Measurements from ENCODE around the gene METTL1.

METTL1 gene

DNA sequence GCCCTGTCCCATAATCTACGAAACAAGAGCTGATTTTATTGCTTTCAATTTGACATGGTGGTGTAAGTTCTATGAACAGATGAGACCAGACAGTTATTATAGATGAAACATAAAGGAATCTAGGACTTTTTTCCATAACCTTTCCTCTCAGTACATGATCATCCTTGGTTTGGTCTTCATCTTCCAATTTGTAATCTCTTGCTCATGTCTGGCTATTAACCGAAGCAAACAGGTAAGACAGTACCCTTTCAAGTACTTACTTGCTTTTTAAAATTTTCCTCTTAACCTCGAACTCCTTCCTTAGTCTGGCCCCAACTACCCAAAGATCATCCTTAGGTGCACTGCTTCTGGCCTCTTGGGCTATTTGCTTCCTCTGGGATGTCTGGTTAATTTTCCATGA, 25.9 kb downstream of the METTL1 start:
- no peaks in the 10 kb centered on the region for H3K9me3 ChIP-seq (ENCODE audit: insufficient read depth, low read depth, low read length)
- peak overlapping the region; percentile 88; the same call in 1 of the 2 replicates for H3K4me3 ChIP-seq (ENCODE audit: low read length)
- peaks cover 2% of the 10 kb centered on the region; the same call in 1 of the 2 replicates for H3K4me1 ChIP-seq (ENCODE audit: insufficient read depth, low read length)
- no peak overlapping the region for H3K9ac ChIP-seq (ENCODE audit: low read depth, low read length)
- H3K27me3 ChIP-seq (ENCODE audit: insufficient read depth, low read length): peaks cover 31% of the 10 kb centered on the region
- peaks cover 49% of the 10 kb centered on the region for H3K36me3 ChIP-seq (ENCODE audit: insufficient read depth, low read depth, low read length)
- no peak overlapping the region for H3K27ac ChIP-seq (ENCODE audit: low read length)

GRCh38 chr12:57745485-57745881, 26.4 kb downstream of the METTL1 start:
- no peaks in the 10 kb centered on the region for H3K4me1 ChIP-seq (ENCODE audit: insufficient read depth, low read length)
- H3K4me3 ChIP-seq (ENCODE audit: low read length): peak overlapping the region; percentile 88
- peaks cover 44% of the 10 kb centered on the region for H3K36me3 ChIP-seq (ENCODE audit: insufficient read depth, low read depth, low read length)
- peak overlapping the region; percentile 91 for H3K27ac ChIP-seq (ENCODE audit: low read length)
- no peaks in the 10 kb centered on the region for H3K9me3 ChIP-seq (ENCODE audit: insufficient read depth, low read depth, low read length)
- peaks cover 37% of the 10 kb centered on the region for H3K27me3 ChIP-seq (ENCODE audit: insufficient read depth, low read length)
- peak overlapping the region; percentile 92 for H3K9ac ChIP-seq (ENCODE audit: low read depth, low read length)

- H3K4me3 ChIP-seq (ENCODE audit: low read length): peak within 1 kb of the TSS; percentile 88
- peak within 1 kb of the TSS; percentile 92 for H3K9ac ChIP-seq (ENCODE audit: low read depth, low read length)
- peaks cover 39% of the 10 kb centered on the region for H3K36me3 ChIP-seq (ENCODE audit: insufficient read depth, low read depth, low read length)
- H3K9me3 ChIP-seq (ENCODE audit: insufficient read depth, low read depth, low read length): no peaks in the 10 kb centered on the region
- no peaks in the 10 kb centered on the region for H3K4me1 ChIP-seq (ENCODE audit: insufficient read depth, low read length)
- peaks cover 42% of the 10 kb centered on the region for H3K27me3 ChIP-seq (ENCODE audit: insufficient read depth, low read length)
- H3K27ac ChIP-seq (ENCODE audit: low read length): peak within 1 kb of the TSS; percentile 91
These were observed 27.0 kb downstream of the METTL1 start, which contains the start of gene TSPAN31 for GRCh38 chr12:57744777-57745484. TSS of gene TSPAN31 (plus strand) at chr12:57745039. CDS start at chr12:57745155, 116 bp downstream.

DNA sequence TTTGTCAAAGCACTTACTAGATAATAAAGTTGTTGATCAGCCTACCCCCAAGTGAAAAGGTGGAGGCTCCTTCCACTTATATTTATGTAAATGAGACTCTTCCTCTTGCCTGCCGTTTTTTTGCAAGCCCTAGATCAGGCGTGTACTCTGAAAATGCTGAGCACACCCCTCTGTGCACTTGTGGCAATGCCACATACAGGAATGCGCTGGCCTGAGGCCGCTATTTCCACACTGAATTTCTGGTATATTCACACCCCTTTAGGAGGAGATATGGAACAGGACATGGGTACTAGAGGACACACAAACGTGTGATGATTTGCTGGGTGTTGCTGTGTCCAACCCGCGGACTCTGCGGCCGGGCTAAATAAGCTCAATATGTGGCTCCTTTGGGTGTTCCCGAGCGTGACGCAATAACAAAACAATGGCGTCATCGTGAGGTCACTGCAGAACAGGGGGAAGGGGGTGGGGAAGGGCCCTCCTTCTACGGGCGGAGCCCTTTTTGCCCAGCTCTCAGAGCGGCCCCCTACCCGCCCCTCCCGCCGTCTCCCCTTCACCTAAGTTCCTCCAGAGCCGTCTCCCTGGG, 27.6 kb downstream of the METTL1 start:
- Histone ChIP-seq H3K4me1 (ENCODE audit: insufficient read depth, low read length) (no peaks in the 10 kb centered on the region; the same call in 1 of the 2 replicates), H3K9ac (ENCODE audit: low read depth, low read length) (peak overlapping the region; percentile 92; the same call in 1 of the 2 replicates)

DNA sequence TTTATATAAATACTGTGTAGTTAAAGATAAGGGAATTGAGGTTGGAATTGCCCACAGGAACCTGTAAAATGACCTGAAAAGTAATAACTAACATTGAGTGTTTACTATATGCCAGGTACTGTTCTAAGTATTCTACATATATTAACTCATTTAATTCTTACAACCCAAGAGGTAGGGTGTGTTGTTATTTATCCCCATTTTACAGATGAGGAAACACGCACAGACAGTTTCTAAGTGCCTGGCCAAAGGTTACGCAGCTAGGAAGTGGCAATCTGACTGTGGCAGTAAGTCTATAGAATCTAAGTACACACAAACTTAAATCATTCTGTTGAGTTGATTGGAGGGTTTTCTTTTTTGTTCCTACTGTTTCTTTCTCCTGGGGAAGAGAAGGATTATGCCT, 28.1 kb downstream of the METTL1 start:
- Histone ChIP-seq H3K9me3 (ENCODE audit: insufficient read depth, low read depth, low read length) (no peaks in the 10 kb centered on the region), H3K27ac (ENCODE audit: low read length) (no peak overlapping the region), H3K27me3 (ENCODE audit: insufficient read depth, low read length) (peaks cover 54% of the 10 kb centered on the region), H3K9ac (ENCODE audit: low read depth, low read length) (no peak overlapping the region), H3K4me1 (ENCODE audit: insufficient read depth, low read length) (no peaks in the 10 kb centered on the region; the same call in 1 of the 2 replicates), H3K36me3 (ENCODE audit: insufficient read depth, low read depth, low read length) (peaks cover 27% of the 10 kb centered on the region), H3K4me3 (ENCODE audit: low read length) (no peak overlapping the region)

More for the DNA sequence above, 27.6 kb downstream of the METTL1 start:
- H3K4me3 ChIP-seq (ENCODE audit: low read length): peak overlapping the region; percentile 88
- H3K27ac ChIP-seq (ENCODE audit: low read length): peak overlapping the region; percentile 91
- H3K36me3 ChIP-seq (ENCODE audit: insufficient read depth, low read depth, low read length): peaks cover 32% of the 10 kb centered on the region
- H3K27me3 ChIP-seq (ENCODE audit: insufficient read depth, low read length): peaks cover 49% of the 10 kb centered on the region
- H3K9me3 ChIP-seq (ENCODE audit: insufficient read depth, low read depth, low read length): no peaks in the 10 kb centered on the region

DNA sequence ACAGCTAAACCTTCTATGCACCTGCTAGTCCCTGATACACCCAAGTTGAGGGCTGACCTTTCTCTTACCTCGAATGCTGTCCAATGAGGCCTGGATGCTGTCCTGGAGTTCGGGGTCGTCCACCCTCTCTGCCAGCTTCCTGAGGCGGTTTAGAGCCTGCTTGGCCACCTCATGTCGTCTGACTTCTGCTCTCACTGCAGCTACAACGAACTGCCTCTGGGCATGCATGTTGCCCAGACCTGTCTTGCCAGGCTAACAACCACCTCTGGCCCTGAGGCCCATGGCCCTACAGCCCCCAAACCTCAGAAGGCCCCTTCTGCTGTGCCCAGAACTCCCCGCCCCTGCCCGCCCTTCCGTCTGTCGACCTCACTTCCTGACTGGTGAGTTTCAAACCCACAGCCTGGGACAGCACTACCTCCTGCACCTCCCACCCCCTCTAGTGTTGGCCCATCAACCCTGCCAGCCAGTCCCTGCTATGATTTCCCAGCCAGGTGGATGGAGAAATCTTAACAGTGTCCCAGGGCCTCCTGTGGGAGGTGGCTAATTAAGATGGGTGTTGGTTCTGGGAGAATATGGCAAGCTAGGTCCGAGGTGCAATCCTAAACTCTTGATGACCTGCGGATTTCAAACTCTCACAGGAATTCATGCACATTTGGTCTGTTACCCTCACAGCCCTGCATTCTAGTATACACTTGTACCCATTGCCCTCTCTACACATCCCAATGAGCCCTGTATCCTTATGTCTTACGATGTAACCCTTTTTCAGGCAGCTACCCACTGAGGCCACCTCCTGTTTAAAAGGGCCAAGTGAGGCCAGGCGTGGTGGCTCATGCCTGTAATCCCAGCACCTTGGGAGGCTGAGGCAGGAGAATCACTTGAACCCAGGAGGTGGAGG, 29.8 kb downstream of the METTL1 start:
- H3K9ac ChIP-seq (ENCODE audit: low read depth, low read length): no peak overlapping the region
- H3K4me1 ChIP-seq (ENCODE audit: insufficient read depth, low read length): no peaks in the 10 kb centered on the region; the same call in 1 of the 2 replicates
- peaks cover 11% of the 10 kb centered on the region for H3K36me3 ChIP-seq (ENCODE audit: insufficient read depth, low read depth, low read length)
- no peak overlapping the region for H3K27ac ChIP-seq (ENCODE audit: low read length)
- no peaks in the 10 kb centered on the region for H3K9me3 ChIP-seq (ENCODE audit: insufficient read depth, low read depth, low read length)
- no peak overlapping the region for H3K4me3 ChIP-seq (ENCODE audit: low read length)
- peaks cover 71% of the 10 kb centered on the region for H3K27me3 ChIP-seq (ENCODE audit: insufficient read depth, low read length)

DNA sequence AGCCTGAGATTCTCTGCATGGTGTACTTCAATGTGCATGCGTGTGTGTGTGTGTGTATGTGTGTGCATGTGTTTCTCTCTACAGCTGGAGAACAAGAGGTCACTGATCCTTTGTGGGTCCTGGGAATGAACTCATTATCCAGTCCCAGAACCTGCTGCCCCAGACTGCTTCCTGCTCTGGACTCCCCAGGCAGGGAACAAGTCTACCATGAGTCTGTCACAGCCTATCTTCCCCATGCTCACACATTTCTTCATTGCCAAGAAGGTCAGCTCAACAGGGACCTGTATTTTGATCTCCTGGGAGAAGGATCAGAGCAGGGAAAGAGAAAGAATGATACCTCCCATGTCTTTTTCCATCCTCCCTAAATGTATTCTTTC, 30.5 kb downstream of the METTL1 start:
- peaks cover 78% of the 10 kb centered on the region for H3K27me3 ChIP-seq (ENCODE audit: insufficient read depth, low read length)
- peaks cover 4% of the 10 kb centered on the region for H3K36me3 ChIP-seq (ENCODE audit: insufficient read depth, low read depth, low read length)
- no peak overlapping the region for H3K4me3 ChIP-seq (ENCODE audit: low read length)
- no peak overlapping the region for H3K27ac ChIP-seq (ENCODE audit: low read length)
- no peaks in the 10 kb centered on the region for H3K9me3 ChIP-seq (ENCODE audit: insufficient read depth, low read depth, low read length)
- peaks cover 3% of the 10 kb centered on the region; the same call in 1 of the 2 replicates for H3K4me1 ChIP-seq (ENCODE audit: insufficient read depth, low read length)
- H3K9ac ChIP-seq (ENCODE audit: low read depth, low read length): no peak overlapping the region

GRCh38 chr12:57740656-57741412, 31.1 kb downstream of the METTL1 start:
- Histone ChIP-seq H3K27ac (ENCODE audit: low read length) (no peak overlapping the region), H3K4me1 (ENCODE audit: insufficient read depth, low read length) (peaks cover 3% of the 10 kb centered on the region; the same call in 1 of the 2 replicates), H3K36me3 (ENCODE audit: insufficient read depth, low read depth, low read length) (no peaks in the 10 kb centered on the region), H3K9me3 (ENCODE audit: insufficient read depth, low read depth, low read length) (no peaks in the 10 kb centered on the region), H3K9ac (ENCODE audit: low read depth, low read length) (no peak overlapping the region), H3K27me3 (ENCODE audit: insufficient read depth, low read length) (peaks cover 83% of the 10 kb centered on the region), H3K4me3 (ENCODE audit: low read length) (no peak overlapping the region)

DNA sequence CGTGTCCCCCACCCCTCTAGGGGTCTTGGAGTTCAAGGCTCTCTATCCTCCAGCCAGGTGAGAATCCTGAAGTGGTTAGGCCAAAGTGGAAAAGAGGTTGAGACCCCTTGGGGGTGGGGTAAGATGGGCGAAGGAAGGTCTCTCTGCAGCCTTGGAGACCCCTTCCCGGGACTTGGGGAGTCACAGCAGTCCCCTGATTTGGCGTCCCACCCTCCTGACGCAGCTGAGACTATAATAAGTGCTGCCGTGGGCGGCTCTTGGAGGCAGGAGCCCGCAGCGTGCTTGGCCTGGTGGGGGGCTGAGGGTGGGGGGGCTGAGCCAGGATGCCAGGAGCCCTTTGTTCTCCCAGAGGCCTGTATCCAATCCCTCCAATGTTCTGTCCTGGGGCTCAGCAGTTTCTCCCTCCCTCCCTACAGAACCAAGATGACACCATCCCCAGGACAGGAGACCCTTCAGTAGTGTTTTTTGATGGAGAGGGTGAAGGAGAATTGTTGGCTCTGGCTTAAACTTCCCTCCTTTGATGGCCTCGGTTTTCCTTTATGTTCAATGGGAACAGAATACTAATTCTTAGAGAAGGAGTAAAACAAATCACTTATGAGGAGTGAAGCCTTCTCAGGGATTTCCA, 31.9 kb downstream of the METTL1 start:
- no peak overlapping the region for H3K27ac ChIP-seq (ENCODE audit: low read length)
- peaks cover 3% of the 10 kb centered on the region; the same call in 1 of the 2 replicates for H3K4me1 ChIP-seq (ENCODE audit: insufficient read depth, low read length)
- no peak overlapping the region for H3K9ac ChIP-seq (ENCODE audit: low read depth, low read length)
- H3K4me3 ChIP-seq (ENCODE audit: low read length): no peak overlapping the region
- no peaks in the 10 kb centered on the region for H3K9me3 ChIP-seq (ENCODE audit: insufficient read depth, low read depth, low read length)
- no peaks in the 10 kb centered on the region for H3K36me3 ChIP-seq (ENCODE audit: insufficient read depth, low read depth, low read length)
- H3K27me3 ChIP-seq (ENCODE audit: insufficient read depth, low read length): peaks cover 91% of the 10 kb centered on the region

DNA sequence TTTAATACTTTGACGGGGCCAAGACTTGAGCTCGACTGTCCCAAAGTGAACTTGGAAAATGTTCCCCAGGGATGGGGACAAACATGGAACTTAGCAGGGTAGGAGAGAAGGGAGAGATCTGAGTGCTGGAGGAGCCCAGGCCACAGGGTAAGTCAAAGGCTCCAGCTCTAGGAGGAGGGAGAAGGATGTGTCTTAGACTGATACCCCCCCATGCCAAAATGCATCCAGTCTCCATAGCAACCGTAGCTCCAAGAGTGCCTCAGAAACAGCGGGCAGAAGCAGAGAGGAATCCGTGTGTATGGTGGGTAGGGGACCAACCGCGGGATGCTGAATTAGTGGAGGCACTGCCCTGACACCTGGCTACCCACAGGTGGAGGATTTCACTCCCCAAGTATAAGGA, 32.5 kb downstream of the METTL1 start:
- no peak overlapping the region for H3K9ac ChIP-seq (ENCODE audit: low read depth, low read length)
- peaks cover 98% of the 10 kb centered on the region for H3K27me3 ChIP-seq (ENCODE audit: insufficient read depth, low read length)
- H3K4me1 ChIP-seq (ENCODE audit: insufficient read depth, low read length): peaks cover 3% of the 10 kb centered on the region; the same call in 1 of the 2 replicates
- no peaks in the 10 kb centered on the region for H3K9me3 ChIP-seq (ENCODE audit: insufficient read depth, low read depth, low read length)
- peak overlapping the region; percentile 65; the same call in 1 of the 2 replicates for H3K4me3 ChIP-seq (ENCODE audit: low read length)
- H3K27ac ChIP-seq (ENCODE audit: low read length): no peak overlapping the region
- H3K36me3 ChIP-seq (ENCODE audit: insufficient read depth, low read depth, low read length): no peaks in the 10 kb centered on the region
